Mesendoderm (in vitro differentiated cells): ENCODE data around the gene SSB.

Experiments
- DNase-seq: peaks from one replicate; pipeline ENCODE4 v3.0.0; 2013
- H2AK5ac ChIP-seq: 2 replicates; pipeline ENCODE4 v1.6.1; 2013; ENCODE audit warnings: low read length, inconsistent platforms
- H2BK120ac ChIP-seq: 2 replicates; pipeline ENCODE4 v1.6.1; 2013; ENCODE audit warnings: low read depth, mild to moderate bottlenecking, low read length, moderate library complexity, mixed read lengths
- H2BK15ac ChIP-seq: replicated peaks from 2 replicates; pipeline ENCODE4 v1.6.1; 2013; ENCODE audit warnings: low read depth, mild to moderate bottlenecking, moderate library complexity
- H2BK5ac ChIP-seq: 2 replicates; pipeline ENCODE4 v1.6.1; 2013; ENCODE audit warnings: low read length, inconsistent platforms
- H3K18ac ChIP-seq: 2 replicates; pipeline ENCODE4 v1.6.1; 2013; ENCODE audit warnings: mild to moderate bottlenecking, low read length, mixed read lengths
- H3K23ac ChIP-seq: one replicate; pipeline ENCODE4 v1.6.1; 2013; ENCODE audit warnings: low read length
- H3K27ac ChIP-seq: 2 replicates; pipeline ENCODE4 v1.5.1; 2013; ENCODE audit warnings: low read depth, mild to moderate bottlenecking, inconsistent platforms, low read length, moderate library complexity
- H3K27me3 ChIP-seq: 2 replicates; pipeline ENCODE4 v1.6.1; 2013; ENCODE audit warnings: low read length, control low read depth, mild to moderate bottlenecking, inconsistent platforms; ENCODE audit not compliant: insufficient read depth, poor library complexity
- H3K36me3 ChIP-seq: 2 replicates; pipeline ENCODE4 v1.6.1; 2013; ENCODE audit warnings: low read length, inconsistent platforms; ENCODE audit not compliant: control insufficient read depth, insufficient read depth
- H3K4ac ChIP-seq: one replicate; pipeline ENCODE4 v1.6.1; 2013; ENCODE audit warnings: low read depth, mild to moderate bottlenecking, low read length, moderate library complexity
- H3K4me1 ChIP-seq: 2 replicates; pipeline ENCODE4 v1.6.1; 2013; ENCODE audit warnings: low read depth, low read length, inconsistent platforms; ENCODE audit not compliant: control insufficient read depth
- H3K4me2 ChIP-seq: 2 replicates; pipeline ENCODE4 v1.6.1; 2013; ENCODE audit warnings: low read length
- H3K4me3 ChIP-seq: 2 replicates; pipeline ENCODE4 v1.5.1; 2013; ENCODE audit warnings: mild to moderate bottlenecking, low read length
- H3K56ac ChIP-seq: one replicate; pipeline ENCODE4 v1.6.1; 2013; ENCODE audit warnings: low read length
- H3K79me1 ChIP-seq: 2 replicates; pipeline ENCODE4 v1.6.1; 2013; ENCODE audit warnings: low read length, inconsistent platforms
- H3K79me2 ChIP-seq: 2 replicates; pipeline ENCODE4 v1.6.1; 2013; ENCODE audit warnings: mild to moderate bottlenecking, low read length; ENCODE audit not compliant: control insufficient read depth, insufficient read depth
- H3K9ac ChIP-seq: 2 replicates; pipeline ENCODE4 v1.6.1; 2013; ENCODE audit warnings: low read length, inconsistent platforms
- H4K5ac ChIP-seq: one replicate; pipeline ENCODE4 v1.6.1; 2013; ENCODE audit warnings: low read length
- H4K8ac ChIP-seq: one replicate; pipeline ENCODE4 v1.6.1; 2013; ENCODE audit warnings: low read depth, mild to moderate bottlenecking, control low read depth, low read length, moderate library complexity
- WGBS: extraction: QIAGEN DNeasy Blood & Tissue Kit; methylation state at CpG from one replicate; pipeline ENCODE4 v1.1.7; 2013; ENCODE audit warnings: low lambda C conversion rate, missing lambda C conversion rate; ENCODE audit not compliant: insufficient coverage; ENCODE audit errors: extremely low coverage; 5-methylcytosine and 5-hydroxymethylcytosine counted together

Gene SSB

DNA sequence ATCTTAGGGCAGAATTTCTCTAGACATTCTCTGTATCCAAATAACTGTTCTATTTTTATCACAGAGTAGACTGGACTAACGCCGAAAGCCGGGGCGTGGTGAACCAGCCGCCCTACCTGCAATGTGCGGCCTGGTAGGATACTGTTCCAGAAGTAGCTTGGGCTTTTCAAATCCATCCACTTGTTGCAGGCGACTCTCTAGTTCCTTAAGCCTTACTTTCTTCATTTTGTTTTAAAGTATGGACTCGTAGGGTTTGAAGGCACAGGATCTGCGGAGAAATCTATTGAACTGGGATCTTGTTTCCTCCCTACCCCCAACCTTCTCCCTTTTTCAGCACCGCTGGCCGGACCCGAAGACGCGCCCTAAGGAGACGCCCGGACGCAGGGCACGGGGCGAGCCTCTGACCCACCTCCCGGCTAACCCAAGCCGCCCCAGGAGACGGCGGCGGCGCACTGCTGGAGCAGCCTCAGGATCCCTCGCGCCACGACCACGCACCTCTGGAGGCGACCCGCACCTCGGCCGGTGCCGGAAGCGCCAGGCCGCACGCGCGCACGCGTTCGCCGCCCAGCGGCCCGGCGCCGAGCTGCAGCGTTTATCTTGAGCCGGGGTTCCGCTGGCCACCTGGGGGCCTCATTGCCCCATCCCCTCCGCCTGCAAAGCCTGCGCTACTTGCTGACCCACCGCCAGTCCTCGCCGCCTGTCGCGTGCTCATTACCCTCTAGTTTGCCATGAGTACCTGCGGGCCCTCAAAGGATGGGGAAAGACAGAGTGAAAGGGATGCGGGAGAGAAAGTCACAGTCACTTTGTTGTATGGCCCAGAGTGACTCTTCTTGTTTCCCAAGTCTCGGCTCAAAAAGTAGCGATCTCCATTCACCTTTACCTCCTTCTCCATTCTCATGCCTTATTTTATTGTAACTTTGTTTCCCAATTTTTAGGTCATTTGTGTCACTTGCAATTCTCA is 26.0 kb downstream of the SSB start, which contains the start of gene METTL5:
TSS of gene METTL5 (minus strand) at position 533 of the 961 bp plus-strand sequence. CDS start at position 225, 308 bp downstream.
- Histone ChIP-seq H2AK5ac (no peak within 1 kb of the TSS), H3K18ac (peak within 1 kb of the TSS; percentile 77), H3K4me2 (peak within 1 kb of the TSS; percentile 95), H2BK5ac (peak within 1 kb of the TSS; percentile 73), H3K23ac (peak within 1 kb of the TSS; percentile 98), H2BK15ac (no peak within 1 kb of the TSS), H3K27me3 (no peaks in the 10 kb centered on the region), H3K36me3 (no peaks in the 10 kb centered on the region), H3K4ac (no peak within 1 kb of the TSS), H3K79me1 (peaks cover 8% of the 10 kb centered on the region), H3K79me2 (peaks cover 5% of the 10 kb centered on the region), H3K56ac (peak within 1 kb of the TSS; percentile 99), H4K5ac (peak within 1 kb of the TSS; percentile 84), H3K4me1 (peaks cover 6% of the 10 kb centered on the region), H4K8ac (peak within 1 kb of the TSS; percentile 87), H3K4me3 (peak within 1 kb of the TSS; percentile 77), H2BK120ac (no peak within 1 kb of the TSS), H3K9ac (peak within 1 kb of the TSS; percentile 94), H3K27ac (no peak within 1 kb of the TSS)
- WGBS = no CpG with 5 or more reads among the region's 61 CpGs
- peak; percentile 89 for DNase-seq

DNA sequence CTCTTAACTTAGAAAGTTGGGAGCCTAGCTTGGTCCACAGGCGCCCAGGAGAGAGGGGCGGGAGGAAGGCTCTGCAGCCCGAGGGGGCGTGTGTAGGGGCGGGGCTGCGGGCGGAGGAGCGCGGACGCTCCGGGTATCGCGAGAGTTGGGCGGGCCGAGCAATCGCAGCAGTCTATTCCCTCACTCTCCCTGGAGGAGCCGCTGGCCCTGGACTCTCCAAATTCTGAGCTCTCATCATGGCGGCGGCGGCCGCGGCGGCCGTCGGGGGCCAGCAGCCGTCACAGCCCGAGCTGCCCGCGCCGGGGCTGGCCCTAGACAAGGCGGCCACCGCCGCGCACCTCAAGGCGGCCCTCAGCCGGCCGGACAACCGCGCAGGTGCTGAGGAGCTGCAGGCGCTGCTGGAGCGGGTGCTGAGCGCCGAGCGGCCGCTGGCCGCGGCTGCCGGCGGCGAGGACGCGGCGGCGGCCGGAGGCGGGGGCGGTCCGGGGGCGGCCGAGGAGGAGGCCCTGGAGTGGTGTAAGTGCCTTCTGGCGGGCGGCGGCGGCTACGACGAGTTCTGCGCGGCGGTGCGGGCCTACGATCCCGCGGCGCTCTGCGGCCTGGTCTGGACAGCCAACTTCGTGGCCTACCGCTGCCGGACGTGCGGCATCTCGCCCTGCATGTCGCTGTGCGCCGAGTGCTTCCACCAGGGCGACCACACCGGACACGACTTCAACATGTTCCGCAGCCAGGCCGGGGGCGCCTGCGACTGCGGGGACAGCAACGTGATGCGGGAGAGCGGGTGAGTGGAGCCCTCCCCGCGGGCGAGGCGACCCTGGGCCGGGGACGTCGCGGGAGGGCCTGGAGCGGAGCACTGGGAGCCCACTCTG is 28.8 kb downstream of the SSB start, which contains the start of gene UBR3:
TSS of gene UBR3 (plus strand) at position 183 of the 869 bp plus-strand sequence. CDS start at position 237, 54 bp downstream.
- H2BK120ac ChIP-seq = no peak within 1 kb of the TSS
- peak within 1 kb of the TSS; percentile 59 for H3K23ac ChIP-seq
- H3K4me2 ChIP-seq = peak within 1 kb of the TSS; percentile 89
- H3K4me3 ChIP-seq = peak within 1 kb of the TSS; percentile 50
- no peaks in the 10 kb centered on the region for H3K36me3 ChIP-seq
- peaks cover 5% of the 10 kb centered on the region for H3K79me2 ChIP-seq
- H2BK5ac ChIP-seq = no peak within 1 kb of the TSS
- peak within 1 kb of the TSS; percentile 93 for H3K56ac ChIP-seq
- no peak within 1 kb of the TSS for H2BK15ac ChIP-seq
- no peak within 1 kb of the TSS for H4K5ac ChIP-seq
- H2AK5ac ChIP-seq = no peak within 1 kb of the TSS
- peak within 1 kb of the TSS; percentile 88 for H3K9ac ChIP-seq
- H3K4ac ChIP-seq = no peak within 1 kb of the TSS
- no peak within 1 kb of the TSS for H4K8ac ChIP-seq
- H3K27ac ChIP-seq = peak within 1 kb of the TSS; percentile 78
- H3K27me3 ChIP-seq = no peaks in the 10 kb centered on the region
- peaks cover 6% of the 10 kb centered on the region for H3K4me1 ChIP-seq
- WGBS = no CpG with 5 or more reads among the region's 104 CpGs
- peaks cover 10% of the 10 kb centered on the region for H3K79me1 ChIP-seq
- H3K18ac ChIP-seq = peak within 1 kb of the TSS; percentile 90
- DNase-seq = peak; percentile 95

DNA sequence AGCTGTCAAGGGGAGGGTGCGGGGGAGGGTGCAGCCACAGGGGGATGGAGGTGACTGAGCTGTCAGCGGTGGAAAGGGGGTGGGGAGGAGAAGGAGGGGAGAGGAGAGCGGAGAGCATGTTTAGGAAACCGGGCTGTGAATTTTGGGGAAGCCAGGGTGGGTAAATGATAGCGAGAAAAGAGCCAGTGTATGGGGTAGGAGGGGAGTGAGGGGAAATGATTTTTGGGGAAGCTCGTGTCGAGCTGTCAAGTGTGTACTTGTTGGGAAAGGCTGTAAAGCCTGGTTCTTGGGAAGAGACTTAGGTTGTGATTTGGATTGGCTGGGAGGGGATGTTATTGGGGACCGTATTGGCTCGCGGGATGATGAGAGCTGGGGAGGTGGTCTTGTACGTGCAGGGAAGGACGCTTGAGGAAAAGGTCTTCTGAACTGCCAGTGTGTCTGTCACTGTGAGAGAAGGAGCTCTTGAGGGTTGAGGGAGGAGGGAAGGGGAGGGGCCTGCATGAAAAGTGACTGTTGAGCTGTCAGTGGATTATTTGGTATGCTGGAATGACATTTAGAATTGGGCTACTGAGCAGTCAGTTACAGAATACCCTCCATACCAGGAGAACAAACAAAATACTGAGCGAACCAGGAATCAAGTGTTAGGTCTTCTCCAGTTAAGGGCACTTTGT is 29.6 kb downstream of the SSB start:
- Histone ChIP-seq H3K79me2 (peaks cover 5% of the 10 kb centered on the region), H3K4me3 (peak overlapping the region; percentile 50), H3K9ac (peak overlapping the region; percentile 88), H3K79me1 (peaks cover 10% of the 10 kb centered on the region), H3K23ac (no peak overlapping the region), H2BK15ac (no peak overlapping the region), H3K56ac (peak overlapping the region; percentile 93), H4K5ac (no peak overlapping the region), H2BK5ac (no peak overlapping the region), H3K27ac (no peak overlapping the region), H2AK5ac (no peak overlapping the region), H3K36me3 (no peaks in the 10 kb centered on the region), H3K27me3 (no peaks in the 10 kb centered on the region), H3K4me1 (peaks cover 6% of the 10 kb centered on the region), H3K4me2 (peak overlapping the region; percentile 89), H4K8ac (no peak overlapping the region), H3K18ac (no peak overlapping the region), H3K4ac (no peak overlapping the region), H2BK120ac (no peak overlapping the region)
- WGBS = no CpG with 5 or more reads among the region's 13 CpGs
- peak; percentile 73 for DNase-seq

DNA sequence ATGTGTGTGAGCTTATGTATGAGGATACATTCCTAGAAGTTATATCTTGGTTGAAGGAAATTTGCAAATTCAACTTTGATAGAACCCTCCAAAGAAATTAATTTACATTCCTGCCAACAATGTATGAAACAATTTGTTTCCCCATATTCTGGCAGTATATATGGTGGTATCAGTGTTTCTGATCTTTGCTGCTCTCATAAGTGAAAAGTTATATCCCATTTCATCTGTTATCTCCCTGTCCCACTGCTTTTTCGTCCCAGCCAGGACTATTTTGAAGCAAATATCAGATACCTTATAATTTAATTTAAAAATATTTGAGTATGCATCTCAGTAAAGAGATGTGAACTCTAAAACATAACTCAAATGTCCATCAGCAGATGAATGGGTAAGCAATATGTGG is 35.7 kb downstream of the SSB start:
- no peak for DNase-seq
- Histone ChIP-seq H2BK120ac (no peak overlapping the region), H3K4me3 (no peak overlapping the region), H3K4me2 (no peak overlapping the region), H3K9ac (no peak overlapping the region), H3K36me3 (no peaks in the 10 kb centered on the region), H4K8ac (no peak overlapping the region), H4K5ac (no peak overlapping the region), H3K4ac (no peak overlapping the region), H2BK15ac (no peak overlapping the region), H3K23ac (no peak overlapping the region), H3K27ac (no peak overlapping the region), H3K79me1 (peaks cover 4% of the 10 kb centered on the region), H3K56ac (no peak overlapping the region), H2AK5ac (no peak overlapping the region), H2BK5ac (no peak overlapping the region), H3K4me1 (no peaks in the 10 kb centered on the region), H3K27me3 (no peaks in the 10 kb centered on the region), H3K18ac (no peak overlapping the region), H3K79me2 (peaks cover 1% of the 10 kb centered on the region)
- WGBS = no CpG with 5 or more reads among the region's 1 CpG

DNA sequence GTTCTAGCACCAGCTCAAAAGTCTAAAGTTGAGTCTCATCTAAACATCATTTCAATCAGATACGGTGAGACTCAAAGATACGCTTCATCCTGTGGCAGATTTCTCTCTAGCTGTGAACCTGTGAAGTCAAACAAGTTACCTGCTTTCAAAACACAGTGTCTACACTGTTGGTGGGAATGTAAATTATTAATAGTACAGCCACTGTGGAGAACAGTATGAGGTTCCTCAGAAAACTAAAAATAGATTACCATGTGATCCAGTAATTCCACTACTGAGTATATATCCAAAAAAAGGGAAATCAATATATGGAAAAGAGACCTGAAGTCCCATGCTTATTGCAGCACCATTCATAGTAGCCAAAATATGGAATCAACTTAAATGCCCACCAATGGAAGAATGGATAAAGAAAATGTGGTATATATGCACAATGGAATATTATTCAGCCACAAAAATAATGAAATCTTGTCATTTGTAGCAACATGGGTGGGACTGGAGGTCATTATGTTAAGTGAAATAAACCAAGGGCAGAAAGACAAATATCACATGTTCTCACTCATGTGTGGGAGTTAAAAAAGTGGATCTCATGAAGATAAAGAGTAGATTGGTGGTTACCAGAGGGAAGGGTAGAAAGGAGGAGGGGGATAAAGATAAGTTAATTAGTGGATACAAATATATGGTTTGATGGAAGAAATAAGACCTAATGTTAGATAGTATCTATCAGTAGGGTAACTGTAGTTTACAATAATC is 40.2 kb downstream of the SSB start:
- no CpG with 5 or more reads among the region's 2 CpGs for WGBS
- no peak for DNase-seq

More for the DNA sequence above, 40.2 kb downstream of the SSB start:
- no peak overlapping the region for H3K27ac ChIP-seq
- no peaks in the 10 kb centered on the region for H3K27me3 ChIP-seq
- H3K18ac ChIP-seq = no peak overlapping the region
- H3K4me1 ChIP-seq = no peaks in the 10 kb centered on the region
- H2BK15ac ChIP-seq = no peak overlapping the region
- no peak overlapping the region for H3K23ac ChIP-seq
- no peak overlapping the region for H3K4me3 ChIP-seq
- H3K4me2 ChIP-seq = no peak overlapping the region
- H2BK5ac ChIP-seq = no peak overlapping the region
- H3K79me2 ChIP-seq = peaks cover 1% of the 10 kb centered on the region
- no peak overlapping the region for H4K8ac ChIP-seq
- no peak overlapping the region for H2BK120ac ChIP-seq
- H2AK5ac ChIP-seq = no peak overlapping the region
- peaks cover 9% of the 10 kb centered on the region for H3K79me1 ChIP-seq
- H4K5ac ChIP-seq = no peak overlapping the region
- H3K4ac ChIP-seq = no peak overlapping the region
- H3K36me3 ChIP-seq = no peaks in the 10 kb centered on the region
- H3K56ac ChIP-seq = no peak overlapping the region
- no peak overlapping the region for H3K9ac ChIP-seq
